Stimulated activated effector memory CD8-positive, alpha-beta T cell treated with anti-CD3 and anti-CD28 coated beads, Interleukin-12 subunit alpha, Interleukin-12 subunit beta, amount 100 ng/mL, for 72 hours (primary cell): ENCODE results near the gene MAGEB1.

Experiments used
- ATAC-seq: fragments of 150-1000 bp; cut with Tn5 transposase; 2 replicates; pipeline ENCODE4 v1.10.0; 2021
- DNase-seq, 2 donors: peaks; one replicate each; pipeline ENCODE4 v3.0.0; 2021 to 2022; ENCODE audit warnings: low spot score in 2 of 2
- H3K27ac Mint-ChIP-seq: one replicate; pipeline ENCODE4 v1.8.0; 2022; ENCODE audit warnings: mild to moderate bottlenecking, mixed read lengths
- H3K36me3 Mint-ChIP-seq: one replicate; pipeline ENCODE4 v1.8.0; 2022; ENCODE audit warnings: mild to moderate bottlenecking, mixed read lengths
- H3K4me1 Mint-ChIP-seq: one replicate; pipeline ENCODE4 v1.8.0; 2022; ENCODE audit warnings: mixed read lengths
- H3K4me3 Mint-ChIP-seq: one replicate; pipeline ENCODE4 v1.8.0; 2022; ENCODE audit warnings: mild to moderate bottlenecking, mixed read lengths
- H3K9me3 Mint-ChIP-seq: one replicate; pipeline ENCODE4 v1.8.0; 2022; ENCODE audit warnings: mixed read lengths

Gene MAGEB1

GRCh38 chrX:30275498-30275897 is 28.6 kb downstream of the MAGEB1 start:
- no peak overlapping the region for H3K27ac Mint-ChIP-seq
- no peak overlapping the region for H3K4me3 Mint-ChIP-seq
- peaks cover 3% of the 10 kb centered on the region for H3K9me3 Mint-ChIP-seq
- DNase-seq = no peak
- no peaks in the 10 kb centered on the region for H3K4me1 Mint-ChIP-seq
- H3K36me3 Mint-ChIP-seq = no peaks in the 10 kb centered on the region
- no peak for ATAC-seq

GRCh38 chrX:30278365-30278764 is 31.4 kb downstream of the MAGEB1 start:
- Mint-ChIP-seq H3K9me3 (no peaks in the 10 kb centered on the region), H3K27ac (no peak overlapping the region), H3K36me3 (no peaks in the 10 kb centered on the region), H3K4me1 (no peaks in the 10 kb centered on the region), H3K4me3 (no peak overlapping the region)
- DNase-seq = no peak
- no peak for ATAC-seq

GRCh38 chrX:30280428-30280827 is 33.5 kb downstream of the MAGEB1 start:
- H3K4me3 Mint-ChIP-seq = no peak overlapping the region
- no peaks in the 10 kb centered on the region for H3K36me3 Mint-ChIP-seq
- H3K27ac Mint-ChIP-seq = no peak overlapping the region
- no peak for ATAC-seq
- no peaks in the 10 kb centered on the region for H3K4me1 Mint-ChIP-seq
- H3K9me3 Mint-ChIP-seq = no peaks in the 10 kb centered on the region
- no peak for DNase-seq

- Mint-ChIP-seq H3K4me3 (no peak overlapping the region), H3K36me3 (no peaks in the 10 kb centered on the region), H3K9me3 (no peaks in the 10 kb centered on the region), H3K27ac (no peak overlapping the region), H3K4me1 (no peaks in the 10 kb centered on the region)
- no peak for DNase-seq
- ATAC-seq = no peak
These were observed 35.6 kb downstream of the MAGEB1 start for GRCh38 chrX:30282527-30282926.

- H3K4me1 Mint-ChIP-seq = no peaks in the 10 kb centered on the region
- no peak overlapping the region for H3K27ac Mint-ChIP-seq
- H3K9me3 Mint-ChIP-seq = no peaks in the 10 kb centered on the region
- no peaks in the 10 kb centered on the region for H3K36me3 Mint-ChIP-seq
- no peak overlapping the region for H3K4me3 Mint-ChIP-seq
- ATAC-seq = no peak
- no peak for DNase-seq
These were observed 36.7 kb downstream of the MAGEB1 start for GRCh38 chrX:30283456-30284200.

- Mint-ChIP-seq H3K27ac (no peak overlapping the region), H3K9me3 (peaks cover 6% of the 10 kb centered on the region), H3K36me3 (no peaks in the 10 kb centered on the region), H3K4me1 (no peaks in the 10 kb centered on the region), H3K4me3 (no peak overlapping the region)
- ATAC-seq (no peak), DNase-seq (no peak)
These were observed 49.7 kb downstream of the MAGEB1 start for GRCh38 chrX:30296408-30297254.

- Mint-ChIP-seq H3K36me3 (no peaks in the 10 kb centered on the region), H3K4me3 (no peak overlapping the region), H3K27ac (no peak overlapping the region), H3K9me3 (peaks cover 4% of the 10 kb centered on the region), H3K4me1 (no peaks in the 10 kb centered on the region)
- DNase-seq (no peak), ATAC-seq (no peak)
These were observed 54.3 kb downstream of the MAGEB1 start for GRCh38 chrX:30301208-30301607.
